GM12874 (cell line): ENCODE results near the gene PLEKHN1.

Experiments used
- CTCF ChIP-seq: IDR thresholded peaks from 2 replicates; pipeline ENCODE4 v1.5.1; 2011; ENCODE audit warnings: low read depth, mild to moderate bottlenecking, control low read depth, low read length, moderate library complexity; ENCODE audit not compliant: insufficient read depth

PLEKHN1 gene

GRCh38 chr1:938088-938683 lies 28.1 kb upstream of the PLEKHN1 start:
- TF ChIP-seq CTCF: peak; percentile 52

- no peak for TF ChIP-seq CTCF
These were observed 27.4 kb upstream of the PLEKHN1 start for GRCh38 chr1:938711-939489.

- no peak for TF ChIP-seq CTCF
These were observed 26.7 kb upstream of the PLEKHN1 start for GRCh38 chr1:939511-940106.

GRCh38 chr1:940107-941014 lies 25.9 kb upstream of the PLEKHN1 start:
- TF ChIP-seq CTCF: no peak

GRCh38 chr1:941015-941587 lies 25.2 kb upstream of the PLEKHN1 start:
- TF ChIP-seq CTCF: 0 out of 2 replicates have a peak, but pooled peaks have one; percentile 11

- no peak for TF ChIP-seq CTCF
These were observed 24.5 kb upstream of the PLEKHN1 start for GRCh38 chr1:941588-942383.
